OCI-LY3 (cell line): ENCODE results near the gene ANKRD9.
A peak's percentile ranks its signal among the peaks of the same experiment; 100 is the strongest.

Experiments used
- EZH2phosphoT487 ChIP-seq: fragments of 200-600 bp; shearing (Covaris generic); IDR thresholded peaks from 2 replicates; pipeline ENCODE4 v1.6.1; 2018; ENCODE audit warnings: antibody characterized with exemption, mixed run types, low read depth
- TF ChIP-seq, protein P1 (sequence below): fragments of 200-600, 300-600 bp; sonication (generic); IDR thresholded peaks from 2 replicates; pipeline ENCODE4 v1.5.1; 2014; ENCODE audit warnings: antibody characterized with exemption, low read length, low read depth

DNA sequence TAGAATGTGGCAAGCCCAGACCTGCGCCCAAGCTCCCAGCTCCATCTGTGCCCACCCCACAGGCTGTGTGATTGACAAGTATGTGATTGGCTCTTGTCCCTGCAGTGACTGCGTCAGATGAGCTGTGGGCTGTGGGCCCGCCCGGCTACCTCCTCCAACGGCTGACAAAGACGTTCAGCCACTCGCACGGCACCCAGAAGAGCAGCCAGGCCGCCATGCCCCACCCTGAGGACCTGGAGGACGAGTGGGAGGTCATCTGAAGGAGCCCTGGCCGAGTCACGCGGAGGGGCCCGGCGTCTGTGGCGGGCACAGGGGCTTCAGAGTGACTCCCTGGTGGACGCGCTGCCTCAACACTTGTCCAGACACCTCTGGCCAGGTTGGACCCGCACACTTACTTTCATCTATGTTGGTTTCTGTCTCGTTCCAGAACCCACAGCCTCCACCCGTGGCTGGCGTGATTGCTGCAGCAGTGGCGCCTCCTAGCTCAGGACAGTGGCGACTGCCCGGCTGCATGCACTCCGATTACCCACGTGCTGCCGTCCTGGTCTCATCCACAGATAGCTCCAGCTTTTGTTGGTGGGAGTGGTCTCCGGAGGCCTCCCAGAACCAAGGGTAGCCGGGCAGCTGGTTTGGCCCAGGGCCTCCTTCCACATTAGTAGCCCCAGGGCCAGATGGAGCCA is 11.4 kb downstream of the ANKRD9 start:
- TF ChIP-seq, protein P1, sequence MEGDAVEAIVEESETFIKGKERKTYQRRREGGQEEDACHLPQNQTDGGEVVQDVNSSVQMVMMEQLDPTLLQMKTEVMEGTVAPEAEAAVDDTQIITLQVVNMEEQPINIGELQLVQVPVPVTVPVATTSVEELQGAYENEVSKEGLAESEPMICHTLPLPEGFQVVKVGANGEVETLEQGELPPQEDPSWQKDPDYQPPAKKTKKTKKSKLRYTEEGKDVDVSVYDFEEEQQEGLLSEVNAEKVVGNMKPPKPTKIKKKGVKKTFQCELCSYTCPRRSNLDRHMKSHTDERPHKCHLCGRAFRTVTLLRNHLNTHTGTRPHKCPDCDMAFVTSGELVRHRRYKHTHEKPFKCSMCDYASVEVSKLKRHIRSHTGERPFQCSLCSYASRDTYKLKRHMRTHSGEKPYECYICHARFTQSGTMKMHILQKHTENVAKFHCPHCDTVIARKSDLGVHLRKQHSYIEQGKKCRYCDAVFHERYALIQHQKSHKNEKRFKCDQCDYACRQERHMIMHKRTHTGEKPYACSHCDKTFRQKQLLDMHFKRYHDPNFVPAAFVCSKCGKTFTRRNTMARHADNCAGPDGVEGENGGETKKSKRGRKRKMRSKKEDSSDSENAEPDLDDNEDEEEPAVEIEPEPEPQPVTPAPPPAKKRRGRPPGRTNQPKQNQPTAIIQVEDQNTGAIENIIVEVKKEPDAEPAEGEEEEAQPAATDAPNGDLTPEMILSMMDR = peak; percentile 25; the same call in 1 of the 2 replicates
- TF ChIP-seq EZH2phosphoT487 = no peak
